Measurements from ENCODE around the gene WSCD2.
"Not testable (repeated sequence)": the region's sequence is repeated elsewhere in the genome, so short reads cannot be mapped to it uniquely, and the experiment has no call there.

WSCD2 gene

DNA sequence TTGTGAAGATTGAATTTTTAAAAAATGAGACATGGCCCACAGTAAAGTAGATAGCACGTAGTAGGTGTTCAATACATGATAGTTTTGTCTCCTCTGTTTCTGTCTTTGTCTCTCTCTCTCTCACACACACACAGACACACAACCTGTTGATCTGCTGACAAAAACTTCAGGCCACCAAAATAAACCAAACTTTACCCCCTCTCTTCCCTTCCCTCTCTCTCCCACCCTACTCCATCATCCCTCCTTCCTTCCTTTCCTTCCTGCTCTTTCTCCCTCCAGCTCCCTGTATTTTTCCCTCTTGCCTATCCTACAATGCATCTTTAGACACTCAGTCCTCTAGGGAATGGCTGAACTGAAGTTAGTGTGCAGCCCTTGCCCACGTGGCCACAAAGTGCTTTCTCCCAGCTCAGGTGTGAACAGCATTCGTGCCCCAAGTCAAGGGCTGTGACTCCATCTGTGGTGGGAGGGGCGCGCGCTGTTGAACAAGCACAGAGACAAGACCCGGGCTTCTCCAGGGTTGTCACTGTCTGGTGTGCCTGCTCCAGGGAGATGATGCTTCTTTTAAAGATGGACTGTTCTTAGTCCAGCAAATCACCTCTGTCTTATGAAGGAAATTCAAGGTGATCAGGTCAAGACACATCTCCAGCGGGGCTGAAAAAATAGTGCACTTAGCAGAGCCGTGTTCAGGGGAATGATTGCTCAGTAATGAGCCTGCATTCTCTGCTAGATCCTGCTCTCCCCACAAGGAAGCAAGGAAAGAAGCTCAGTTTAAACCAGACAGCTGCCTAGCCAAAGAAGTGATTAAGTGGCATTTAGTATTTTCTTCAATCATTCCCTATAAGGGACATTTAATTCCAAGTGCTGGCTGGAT lies 75.3 kb downstream of the WSCD2 start:
- no peak for DNase-seq

DNA sequence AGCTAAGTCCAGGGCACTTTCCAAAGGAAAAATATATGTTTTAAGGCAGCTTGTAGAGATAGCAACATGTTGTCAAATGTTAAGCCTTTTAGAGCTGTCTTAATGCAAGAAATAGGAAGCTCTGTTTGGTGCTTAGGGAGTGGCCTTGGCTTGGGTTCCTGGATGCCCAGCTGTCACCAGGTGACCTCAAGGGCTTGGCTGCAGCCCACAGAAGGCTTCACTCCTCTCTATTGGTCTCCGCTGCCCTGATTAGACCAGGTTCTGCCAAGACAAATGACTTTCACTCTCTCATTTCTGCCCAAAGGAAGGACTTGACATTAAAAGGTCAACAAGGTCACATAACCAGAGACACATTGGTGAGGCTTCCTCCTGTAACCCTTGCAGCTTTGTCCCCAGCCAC lies 76.8 kb downstream of the WSCD2 start:
- no peak for DNase-seq

GRCh38 chr12:108207791-108208730 lies 79.0 kb downstream of the WSCD2 start:
- no peak for DNase-seq

DNA sequence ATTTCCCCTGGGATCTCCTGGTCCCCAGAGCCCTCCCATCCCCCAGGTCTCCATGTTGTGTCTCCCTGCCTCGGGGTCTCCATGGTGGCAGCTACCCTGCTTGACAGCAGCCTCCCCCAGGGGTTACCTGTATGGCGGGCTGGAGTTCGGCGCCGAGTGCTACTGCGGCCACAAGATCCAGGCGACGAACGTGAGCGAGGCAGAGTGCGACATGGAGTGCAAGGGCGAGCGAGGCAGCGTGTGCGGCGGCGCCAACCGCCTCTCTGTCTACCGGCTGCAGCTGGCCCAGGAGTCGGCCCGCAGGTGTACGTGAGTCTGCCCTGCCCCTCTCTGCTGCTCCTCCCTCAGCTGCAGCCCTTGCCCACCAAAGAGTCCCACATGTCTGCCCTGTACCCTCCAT lies 80.9 kb downstream of the WSCD2 start:
- no peak for DNase-seq

DNA sequence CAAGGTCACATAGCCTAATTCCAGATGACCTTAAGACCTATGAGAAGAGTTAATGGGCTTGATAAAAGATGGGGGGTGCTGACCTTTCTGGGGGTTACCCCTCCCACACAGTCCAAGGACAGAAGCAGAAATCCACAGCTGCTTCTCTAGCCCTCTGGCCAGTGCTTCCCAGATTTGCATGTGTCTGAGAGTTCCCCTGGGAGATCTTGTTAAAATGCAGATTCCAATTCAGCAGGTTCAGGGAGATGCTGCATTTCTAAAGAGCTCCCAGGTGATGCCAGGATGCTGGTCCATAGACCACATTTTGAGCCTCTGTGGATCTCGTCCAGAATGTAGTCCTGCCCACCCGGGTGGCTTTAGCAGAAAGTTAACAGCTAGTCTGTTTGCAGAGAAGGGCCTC lies 82.1 kb downstream of the WSCD2 start:
- no peak for DNase-seq

DNA sequence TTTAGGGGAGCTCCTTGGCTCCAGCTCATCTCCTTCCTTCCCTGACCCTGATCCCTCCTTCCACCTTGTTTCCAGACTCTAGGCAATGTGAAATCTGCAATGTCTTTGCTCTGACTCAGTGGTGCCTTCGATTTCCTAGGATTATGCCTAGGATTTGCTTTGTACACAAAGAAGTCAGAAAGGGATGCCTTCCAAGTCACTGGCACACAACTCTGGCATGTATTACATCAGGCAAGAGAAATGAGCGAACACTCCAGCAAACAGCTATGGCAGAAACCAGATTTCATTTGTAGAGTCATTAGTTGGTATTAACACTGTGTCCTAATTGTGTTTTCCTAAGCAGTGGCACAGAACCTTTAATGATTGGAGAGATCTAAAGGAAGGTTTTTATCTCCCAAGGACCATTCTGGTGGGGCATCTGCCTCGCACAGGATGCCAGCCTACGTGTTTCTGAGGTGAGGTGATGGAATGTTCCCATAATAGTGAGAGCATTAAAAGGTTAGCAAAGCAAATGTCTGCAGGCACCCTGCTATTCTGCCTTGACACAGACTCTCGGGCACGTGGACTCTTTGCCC lies 84.9 kb downstream of the WSCD2 start:
- no peak for DNase-seq

DNA sequence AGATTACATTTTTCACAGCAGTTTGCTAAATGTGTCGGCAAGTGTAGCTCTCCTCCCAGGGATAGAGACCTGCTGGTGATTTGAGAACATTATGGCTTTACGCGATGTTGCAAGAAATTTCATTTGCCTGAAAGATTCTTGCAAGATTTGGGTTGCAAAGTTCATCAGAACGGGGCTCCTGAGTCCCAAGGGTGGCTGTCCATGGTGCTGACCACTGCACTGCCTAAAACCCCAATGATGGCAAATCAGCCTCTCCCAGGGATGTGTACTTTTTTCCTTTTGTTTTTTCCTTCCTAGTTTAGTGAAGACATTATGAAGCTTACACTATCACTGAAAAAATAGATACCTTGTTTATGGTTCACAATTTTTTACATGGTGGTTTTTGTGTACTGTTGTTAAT lies 85.4 kb downstream of the WSCD2 start:
- no peak for DNase-seq

DNA sequence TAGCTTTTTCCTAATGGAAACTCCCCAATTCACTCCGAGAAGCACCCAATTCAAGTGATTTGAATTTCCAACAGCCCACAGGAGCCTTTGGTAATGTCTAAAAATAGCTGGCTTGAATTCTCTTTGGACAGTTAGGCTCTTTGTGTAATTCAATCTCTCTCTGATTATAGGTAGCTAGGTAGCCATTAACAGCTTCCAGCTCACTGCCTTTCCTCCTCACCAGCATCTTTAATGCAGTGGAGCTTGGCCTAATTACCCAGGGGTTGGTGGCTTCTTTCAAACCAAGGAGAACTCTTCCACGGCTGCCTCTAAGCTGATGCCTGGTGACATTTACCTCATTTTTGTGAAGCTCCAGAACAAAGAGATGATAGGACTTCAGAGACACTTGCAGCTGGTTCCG lies 86.4 kb downstream of the WSCD2 start:
- DNase-seq = no peak

GRCh38 chr12:108218921-108219320 lies 89.8 kb downstream of the WSCD2 start:
- no peak for DNase-seq

GRCh38 chr12:108225101-108225500 lies 96.0 kb downstream of the WSCD2 start:
- DNase-seq = not testable (repeated sequence)

DNA sequence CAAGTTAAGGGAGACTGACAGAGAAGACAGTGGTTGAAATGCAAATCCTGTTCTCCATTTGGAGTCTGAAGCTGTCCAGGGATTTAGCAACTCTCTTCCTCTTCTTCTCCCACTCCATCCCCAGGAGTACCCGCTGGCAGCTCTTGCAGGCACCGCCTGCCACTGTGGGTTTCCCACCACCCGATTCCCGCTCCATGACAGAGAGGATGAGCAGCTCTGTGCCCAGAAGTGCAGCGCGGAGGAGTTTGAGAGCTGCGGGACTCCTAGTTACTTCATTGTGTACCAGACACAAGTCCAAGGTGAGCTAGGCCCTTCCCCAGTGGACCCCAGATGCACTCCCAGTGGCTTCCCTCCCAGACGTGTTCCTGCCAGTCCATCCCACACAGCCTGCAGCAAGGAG lies 97.8 kb downstream of the WSCD2 start:
- no peak for DNase-seq

DNA sequence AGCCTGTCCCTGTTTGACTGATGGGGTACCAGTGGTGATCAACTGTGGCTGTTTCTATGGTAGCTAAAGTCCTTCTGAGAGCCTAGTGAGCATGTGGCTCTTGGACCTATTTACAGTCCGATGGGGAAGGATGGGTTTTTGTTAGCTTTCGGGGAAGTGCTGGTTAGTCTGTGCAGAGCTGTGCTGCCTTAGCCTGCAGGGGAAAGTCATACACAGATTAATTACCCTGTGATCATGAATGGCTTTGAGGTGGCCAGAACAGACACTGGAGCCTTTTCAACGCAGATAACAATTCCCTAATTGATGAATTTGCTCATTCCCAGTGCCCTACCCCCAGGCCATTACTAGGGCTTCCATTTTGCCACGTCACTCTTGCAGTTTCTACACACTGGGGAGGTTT lies 99.7 kb downstream of the WSCD2 start:
- no peak for DNase-seq

DNA sequence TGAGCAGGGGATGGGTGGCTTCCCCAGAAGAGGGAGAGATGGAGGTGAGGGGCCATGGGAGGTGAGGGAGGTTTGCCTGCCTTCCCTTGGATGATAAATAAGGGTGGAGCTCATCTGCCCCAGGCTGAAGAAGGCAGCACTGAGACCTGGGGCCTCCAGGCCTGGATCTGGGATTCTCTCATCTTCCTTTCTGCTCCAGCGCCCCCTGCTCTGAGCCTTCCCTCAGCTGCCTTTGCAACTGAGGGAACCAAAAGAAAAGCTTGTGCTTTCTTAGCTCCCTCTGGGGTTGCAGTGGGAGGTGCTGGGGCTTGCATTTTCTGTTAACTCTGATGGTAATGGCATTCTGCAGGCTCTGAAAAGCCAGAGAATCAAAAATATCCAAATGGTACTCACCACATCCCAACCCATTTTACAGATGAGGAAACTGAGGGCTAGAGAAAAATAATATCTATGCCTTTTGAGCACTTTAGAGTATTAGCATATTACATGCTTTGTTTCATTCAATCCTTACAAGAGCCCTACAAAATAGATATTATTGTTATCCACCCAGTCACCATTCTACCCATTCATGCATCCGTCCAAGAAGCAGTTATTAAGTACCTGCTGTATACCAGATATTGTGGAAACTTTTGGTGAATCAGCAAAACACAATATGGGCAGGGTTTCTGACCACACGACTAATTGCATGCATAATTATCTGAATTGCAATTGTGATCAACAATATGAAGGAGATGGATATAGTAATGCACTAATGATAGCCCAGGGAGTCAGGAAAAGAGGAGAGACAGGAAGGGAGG lies 102.2 kb downstream of the WSCD2 start:
- DNase-seq = no peak

- DNase-seq = no peak
Measured at GRCh38 chr12:108231909-108232434, 102.9 kb downstream of the WSCD2 start.

- DNase-seq = no peak
Measured at GRCh38 chr12:108232565-108232964, 103.5 kb downstream of the WSCD2 start.

DNA sequence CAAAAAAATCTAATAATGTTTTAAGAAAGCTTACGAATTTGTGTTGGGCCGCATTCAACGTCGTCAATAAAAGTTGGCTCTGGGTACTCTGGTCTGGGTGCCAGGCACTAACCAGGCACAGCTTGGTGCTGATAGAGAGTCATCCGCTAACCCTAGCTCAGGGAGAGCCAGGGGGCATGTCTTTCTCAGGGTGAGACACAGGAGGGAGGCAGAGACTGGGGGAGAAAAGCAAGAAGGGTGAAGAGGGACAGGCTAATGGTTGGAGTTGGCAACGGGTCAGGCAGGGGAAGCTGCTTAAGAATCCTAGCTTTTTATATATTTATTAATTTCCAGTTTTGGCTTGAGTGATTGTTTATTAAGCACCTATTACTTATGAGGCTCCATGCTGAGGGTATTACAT lies 105.1 kb downstream of the WSCD2 start:
- DNase-seq = no peak

- DNase-seq = no peak
Measured at GRCh38 chr12:108235197-108235984, 106.3 kb downstream of the WSCD2 start.

- no peak for DNase-seq
Measured at GRCh38 chr12:108235985-108236263, 106.8 kb downstream of the WSCD2 start.

DNA sequence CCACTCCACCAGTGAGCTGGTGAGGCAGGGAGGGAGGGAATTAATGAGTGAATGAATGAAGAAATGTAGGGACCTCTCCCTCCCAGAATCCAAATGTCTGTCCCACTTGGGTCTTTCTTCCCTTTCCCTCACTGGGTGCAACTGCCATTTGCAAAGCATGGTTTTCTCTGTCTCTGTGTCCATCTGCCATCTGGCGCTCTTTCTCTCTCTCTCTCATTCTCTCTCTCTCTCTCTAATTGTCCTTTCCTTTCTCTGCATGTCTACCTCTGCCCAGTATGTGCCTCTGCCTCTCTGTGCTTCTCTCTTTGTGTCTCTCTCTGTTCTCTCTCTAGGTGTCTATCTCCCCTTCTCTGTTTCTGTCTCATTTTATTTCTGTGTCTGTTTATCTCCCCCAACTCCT lies 107.3 kb downstream of the WSCD2 start:
- DNase-seq = no peak

DNA sequence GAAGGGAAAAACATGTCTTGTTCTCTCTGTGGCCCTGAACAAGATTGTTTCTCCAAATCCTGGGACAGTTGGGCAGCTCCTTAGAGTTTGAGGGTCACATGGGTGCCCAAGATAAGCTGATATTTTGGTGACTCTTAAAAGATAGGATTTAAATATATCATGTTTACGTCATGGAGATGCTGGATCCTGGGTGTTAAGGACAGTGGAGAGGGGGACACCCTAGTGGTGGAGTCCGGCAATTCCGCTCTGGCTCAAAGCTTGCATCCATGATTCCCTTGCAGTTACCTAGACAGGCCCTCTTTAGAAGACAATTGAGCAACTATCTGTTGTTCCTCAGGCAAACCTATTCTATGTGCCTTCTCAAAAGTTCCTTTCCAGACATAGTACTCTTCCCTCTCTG lies 108.2 kb downstream of the WSCD2 start:
- DNase-seq = no peak

- DNase-seq = no peak
Measured at GRCh38 chr12:108238474-108238873, 109.4 kb downstream of the WSCD2 start.

DNA sequence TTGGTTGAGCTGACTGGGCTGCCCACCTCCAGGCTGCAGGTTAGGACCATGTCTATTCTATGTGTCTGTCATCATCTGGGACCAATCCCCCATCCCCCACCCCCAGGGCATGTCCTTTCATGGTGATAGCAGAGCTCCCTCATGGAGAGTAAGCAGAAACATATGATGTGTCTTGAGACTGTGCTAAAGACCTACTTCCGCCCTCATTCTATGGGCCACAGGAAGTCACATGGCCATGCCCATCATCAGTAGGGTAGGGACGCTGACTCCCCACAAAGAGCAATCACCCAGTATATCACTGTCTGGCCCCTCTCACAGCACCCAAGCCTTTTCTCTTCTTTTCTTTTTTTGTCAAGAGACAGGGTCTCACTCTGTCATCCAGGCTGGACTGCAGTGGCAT lies 110.3 kb downstream of the WSCD2 start:
- no peak for DNase-seq

Measured in activated CD4-positive, CD25-positive, alpha-beta regulatory T cell (primary cell).